Prostate gland (tissue), 2 donors: ENCODE measurements around the gene ECHS1.

Experiments
- POLR2AphosphoS5 ChIP-seq: sonication (generic); formaldehyde crosslinking; IDR thresholded peaks from one replicate; pipeline ENCODE4 v1.6.1; 2017; ENCODE audit warnings: antibody characterized with exemption
- TF ChIP-seq, protein P1 (sequence below), 4 experiments: fragments of 200-600 bp in 2 of 4; fragments of 450-650 bp in 2 of 4; sonication (generic) in 2 of 4; IDR thresholded peaks; 1 replicate in 3 of 4; 2 replicates in 1 of 4; pipeline ENCODE4 v1.5.1; 2016 to 2019; ENCODE audit warnings: antibody characterized with exemption in 4 of 4, mild to moderate bottlenecking in 2 of 4, moderate library complexity in 2 of 4

DNA sequence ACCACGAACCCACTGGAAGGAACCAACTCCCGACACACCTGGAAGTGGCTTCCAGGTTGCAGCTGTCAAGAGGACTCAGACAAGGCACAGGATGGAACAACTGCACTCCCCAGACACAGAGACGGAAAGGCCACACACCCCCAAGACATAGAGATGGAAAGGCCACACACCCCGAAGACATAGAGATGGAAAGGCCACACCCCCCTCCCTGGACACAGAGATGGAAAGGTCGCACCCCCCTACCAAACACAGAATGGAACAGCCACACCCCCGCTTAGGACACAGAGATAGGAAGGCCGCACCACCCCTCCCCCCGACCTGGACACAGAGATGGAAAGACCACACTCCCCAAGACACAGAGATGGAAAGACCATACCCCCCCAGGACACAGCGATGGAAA is 56.9 kb downstream of the ECHS1 start:
- TF ChIP-seq POLR2AphosphoS5: no peak
- TF ChIP-seq, protein P1, sequence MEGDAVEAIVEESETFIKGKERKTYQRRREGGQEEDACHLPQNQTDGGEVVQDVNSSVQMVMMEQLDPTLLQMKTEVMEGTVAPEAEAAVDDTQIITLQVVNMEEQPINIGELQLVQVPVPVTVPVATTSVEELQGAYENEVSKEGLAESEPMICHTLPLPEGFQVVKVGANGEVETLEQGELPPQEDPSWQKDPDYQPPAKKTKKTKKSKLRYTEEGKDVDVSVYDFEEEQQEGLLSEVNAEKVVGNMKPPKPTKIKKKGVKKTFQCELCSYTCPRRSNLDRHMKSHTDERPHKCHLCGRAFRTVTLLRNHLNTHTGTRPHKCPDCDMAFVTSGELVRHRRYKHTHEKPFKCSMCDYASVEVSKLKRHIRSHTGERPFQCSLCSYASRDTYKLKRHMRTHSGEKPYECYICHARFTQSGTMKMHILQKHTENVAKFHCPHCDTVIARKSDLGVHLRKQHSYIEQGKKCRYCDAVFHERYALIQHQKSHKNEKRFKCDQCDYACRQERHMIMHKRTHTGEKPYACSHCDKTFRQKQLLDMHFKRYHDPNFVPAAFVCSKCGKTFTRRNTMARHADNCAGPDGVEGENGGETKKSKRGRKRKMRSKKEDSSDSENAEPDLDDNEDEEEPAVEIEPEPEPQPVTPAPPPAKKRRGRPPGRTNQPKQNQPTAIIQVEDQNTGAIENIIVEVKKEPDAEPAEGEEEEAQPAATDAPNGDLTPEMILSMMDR (IDR thresholded peaks at IDR 0.05): no peak
